HG02571 (cell line): ENCODE data around the gene AFF2.
"Not testable (repeated sequence)": the region's sequence is repeated elsewhere in the genome, so short reads cannot be mapped to it uniquely, and the experiment has no call there.

Experiments used
- ATAC-seq: cut with Tn5 transposase; IDR thresholded peaks from one replicate; pipeline ENCODE4 v1.9.1; 2021; ENCODE audit warnings: mild to moderate bottlenecking, moderate library complexity; ENCODE audit not compliant: unreplicated experiment

AFF2 gene

DNA sequence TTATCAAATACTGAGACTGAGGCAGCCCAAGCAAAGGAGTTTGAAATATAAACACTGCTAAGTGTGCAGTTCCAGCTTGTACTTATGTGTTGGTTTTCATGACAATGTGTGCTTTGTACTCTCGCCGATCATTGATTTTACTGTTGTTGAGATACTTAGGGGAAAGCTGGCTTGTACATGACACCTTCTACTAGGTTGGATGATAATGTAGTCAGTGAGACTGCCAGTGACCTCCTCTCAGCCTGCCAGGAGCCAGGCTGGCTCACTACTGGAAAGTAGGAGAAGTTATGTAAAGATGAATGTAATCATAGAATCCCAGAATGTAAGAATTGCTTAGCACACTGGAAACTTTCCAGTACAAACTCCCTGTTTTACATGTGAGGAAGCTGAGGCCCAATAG lies 132.0 kb downstream of the AFF2 start:
- ATAC-seq: no peak

DNA sequence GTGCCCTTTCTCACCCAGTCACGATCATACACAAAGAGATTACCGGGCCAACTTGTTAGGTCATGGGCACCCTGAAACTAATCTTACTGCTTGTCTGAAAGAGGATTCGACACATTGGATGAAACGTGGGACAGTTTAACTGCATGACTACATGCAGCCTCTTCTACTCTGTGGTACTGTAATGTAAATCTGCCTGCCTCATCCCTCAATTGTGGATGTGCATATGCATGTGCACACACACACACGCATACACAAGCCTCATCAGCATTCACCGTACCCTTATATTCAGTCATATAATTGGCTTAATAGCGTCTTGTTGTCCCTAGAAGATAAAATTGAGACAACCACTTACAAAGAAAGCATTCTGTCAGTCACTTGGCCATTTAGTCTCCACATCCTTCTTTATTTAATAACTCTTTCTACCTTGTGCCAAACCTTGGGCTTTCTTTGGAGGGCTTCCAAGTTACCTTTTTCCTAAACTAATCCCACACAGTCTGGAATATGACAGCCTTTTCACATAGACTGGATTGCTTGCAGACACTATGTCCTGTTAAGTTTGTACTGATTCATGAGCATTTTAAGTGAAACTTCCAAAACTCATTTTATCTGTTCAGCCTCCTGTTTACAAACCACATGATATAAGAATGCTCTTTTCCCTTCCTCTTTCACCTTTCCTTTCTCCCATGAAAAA lies 132.9 kb downstream of the AFF2 start:
- ATAC-seq: no peak

DNA sequence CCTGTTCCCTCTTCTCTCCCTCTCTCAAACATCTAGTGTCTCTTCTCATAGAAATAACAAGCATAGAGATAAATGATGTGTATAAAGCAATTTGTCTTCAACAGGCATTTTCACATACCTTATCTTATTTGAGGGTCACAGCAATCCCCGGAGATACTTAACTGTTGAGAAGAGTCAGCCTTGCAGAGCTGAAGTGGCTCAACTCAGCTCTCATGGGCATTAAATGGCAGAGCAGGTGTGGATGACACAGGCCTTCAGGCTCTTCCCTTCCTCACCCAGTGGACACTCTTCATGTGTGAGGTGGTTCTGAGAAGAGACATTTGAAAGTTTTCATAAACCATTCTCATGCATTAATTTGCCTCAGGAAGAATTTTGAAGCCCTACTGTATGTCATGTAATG lies 134.2 kb downstream of the AFF2 start:
- no peak for ATAC-seq

DNA sequence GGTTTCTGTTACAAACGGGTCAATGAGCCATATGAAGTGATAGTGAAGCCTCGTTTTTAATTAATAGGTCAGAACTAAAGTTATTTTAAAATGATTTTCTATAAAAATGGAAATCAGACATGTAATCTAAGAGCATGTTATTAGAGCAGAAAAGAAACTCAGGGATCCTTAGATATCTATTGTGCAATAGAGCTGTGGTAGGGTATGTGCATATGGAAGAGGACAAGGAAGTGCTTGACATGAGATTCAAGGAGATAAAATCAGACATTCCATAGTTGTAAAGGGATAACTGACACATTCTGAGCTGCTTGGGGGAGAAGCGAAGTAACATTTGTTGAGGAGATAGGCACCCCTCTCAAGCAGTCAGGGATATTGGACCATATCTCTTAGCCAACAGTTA lies 143.0 kb downstream of the AFF2 start:
- no peak for ATAC-seq

DNA sequence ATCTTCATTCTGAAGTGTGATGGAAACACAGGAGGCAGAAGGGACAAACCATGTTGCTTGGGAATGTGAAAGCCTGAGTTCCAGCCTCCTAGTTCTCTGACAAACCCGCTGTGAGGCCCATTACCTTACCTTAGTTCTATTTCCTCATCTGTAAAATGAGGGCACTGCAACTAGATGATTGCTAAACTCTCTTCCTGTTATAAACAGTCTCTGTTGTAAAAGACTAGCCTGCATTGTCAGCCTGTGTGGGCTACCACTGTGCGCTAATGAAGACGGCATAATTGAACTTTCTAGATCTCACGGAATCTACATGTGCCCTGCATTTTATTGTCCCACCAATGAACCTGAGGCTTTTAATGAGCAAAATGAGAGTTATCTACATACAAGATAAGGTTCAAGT lies 147.2 kb downstream of the AFF2 start:
- ATAC-seq: no peak

DNA sequence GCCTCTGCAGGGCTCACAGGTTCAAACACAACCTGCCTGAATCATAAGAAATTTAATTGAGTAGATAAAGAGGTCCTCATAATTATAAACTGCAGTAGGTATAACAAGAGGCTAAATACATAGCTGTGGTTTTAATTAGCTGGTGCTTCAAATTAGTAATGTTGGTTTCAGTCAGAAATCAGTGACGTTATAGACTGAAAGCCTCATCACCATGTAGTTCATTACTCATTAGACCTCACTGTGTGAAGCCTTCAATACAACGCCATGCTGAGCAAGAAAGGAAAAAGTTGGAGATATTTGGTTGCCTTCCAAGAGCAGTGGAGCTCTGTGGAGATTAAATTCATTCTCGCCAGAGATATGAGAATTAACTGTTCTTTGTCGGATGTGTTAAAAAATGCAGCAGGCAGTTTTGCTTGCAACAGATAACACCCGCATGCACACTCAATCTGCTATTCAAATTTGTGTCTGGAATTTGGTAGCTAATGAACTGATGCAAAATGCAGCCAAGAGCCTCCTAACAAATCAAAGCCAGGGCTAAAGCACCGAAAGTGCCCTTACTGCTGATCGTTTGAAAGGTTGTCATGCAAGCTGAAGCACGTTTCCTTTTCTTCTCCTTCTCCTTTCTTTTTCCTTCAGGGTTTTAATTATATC lies 148.9 kb downstream of the AFF2 start:
- ATAC-seq: no peak

DNA sequence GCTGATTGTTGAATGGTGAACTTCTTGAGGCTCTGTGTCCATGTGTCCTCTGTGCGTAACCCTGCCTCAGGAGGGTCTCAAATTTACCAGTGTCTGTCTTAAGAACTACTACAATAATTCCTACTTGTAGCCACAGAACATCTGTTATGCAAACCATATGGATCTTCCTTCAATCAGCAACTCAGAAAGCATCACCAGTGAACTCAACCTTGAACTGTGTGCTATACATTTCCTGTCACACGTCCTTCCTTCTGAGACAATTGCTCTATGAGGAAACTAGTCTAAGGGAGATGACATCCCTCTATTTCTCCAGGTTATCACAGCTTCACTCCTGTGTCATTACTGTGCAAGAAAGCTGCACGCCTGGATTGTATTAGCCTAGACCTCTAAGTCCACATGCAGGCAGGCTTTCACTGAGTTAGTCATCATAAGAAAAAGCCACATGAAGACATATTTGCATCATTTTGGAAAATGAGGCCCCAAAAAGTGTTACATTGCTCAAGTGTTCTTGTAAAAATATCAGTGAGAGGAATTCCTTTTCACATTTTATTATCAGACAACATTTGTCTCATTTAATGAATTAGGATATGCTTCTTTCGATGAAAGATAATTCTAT lies 157.8 kb downstream of the AFF2 start:
- no peak for ATAC-seq

DNA sequence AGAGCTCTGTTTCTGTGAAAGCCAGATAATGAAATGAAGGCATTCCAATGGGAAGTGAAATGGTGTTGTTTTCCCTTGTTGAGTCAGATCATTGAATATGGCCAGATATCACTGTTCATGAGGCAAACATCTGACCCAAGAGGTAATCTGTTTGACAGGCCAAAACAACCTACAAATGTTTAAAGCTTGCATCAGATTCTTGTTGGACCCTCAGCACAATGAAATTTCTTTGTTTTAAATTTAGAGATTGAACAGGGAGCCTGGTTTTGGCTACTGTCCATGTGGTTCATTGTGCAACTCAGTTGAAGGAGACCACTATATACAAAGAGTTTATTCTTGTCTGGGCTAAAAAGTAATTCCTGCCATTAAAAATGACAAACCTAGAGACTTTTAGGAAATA lies 159.1 kb downstream of the AFF2 start:
- ATAC-seq: no peak

DNA sequence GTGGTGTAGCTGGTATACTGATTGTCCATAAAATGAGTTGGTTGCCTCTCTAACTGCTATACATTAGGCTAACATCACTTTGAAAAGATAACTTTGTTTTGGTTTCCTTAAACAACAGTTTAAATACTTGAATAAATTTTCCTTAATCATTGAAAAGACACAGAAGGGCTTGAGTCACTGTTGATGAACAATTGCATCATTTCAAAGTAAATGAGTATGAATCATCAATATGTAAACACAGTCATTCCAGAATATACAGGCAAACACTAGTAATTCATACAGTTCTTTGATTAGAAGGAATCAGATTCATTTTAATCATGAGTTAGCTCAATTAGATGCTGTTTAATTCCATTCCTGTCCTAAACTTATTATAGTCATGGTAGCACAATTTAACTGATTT lies 160.6 kb downstream of the AFF2 start:
- no peak for ATAC-seq

DNA sequence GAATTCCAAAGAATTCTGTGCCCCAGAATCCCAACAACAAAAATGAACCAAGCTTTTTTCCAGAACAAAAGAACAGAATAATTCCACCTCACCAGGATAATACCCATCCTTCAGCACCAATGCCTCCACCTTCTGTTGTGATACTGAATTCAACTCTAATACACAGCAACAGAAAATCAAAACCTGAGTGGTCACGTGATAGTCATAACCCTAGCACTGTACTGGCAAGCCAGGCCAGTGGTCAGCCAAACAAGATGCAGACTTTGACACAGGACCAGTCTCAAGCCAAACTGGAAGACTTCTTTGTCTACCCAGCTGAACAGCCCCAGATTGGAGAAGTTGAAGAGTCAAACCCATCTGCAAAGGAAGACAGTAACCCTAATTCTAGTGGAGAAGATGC lies 161.6 kb downstream of the AFF2 start:
- no peak for ATAC-seq

DNA sequence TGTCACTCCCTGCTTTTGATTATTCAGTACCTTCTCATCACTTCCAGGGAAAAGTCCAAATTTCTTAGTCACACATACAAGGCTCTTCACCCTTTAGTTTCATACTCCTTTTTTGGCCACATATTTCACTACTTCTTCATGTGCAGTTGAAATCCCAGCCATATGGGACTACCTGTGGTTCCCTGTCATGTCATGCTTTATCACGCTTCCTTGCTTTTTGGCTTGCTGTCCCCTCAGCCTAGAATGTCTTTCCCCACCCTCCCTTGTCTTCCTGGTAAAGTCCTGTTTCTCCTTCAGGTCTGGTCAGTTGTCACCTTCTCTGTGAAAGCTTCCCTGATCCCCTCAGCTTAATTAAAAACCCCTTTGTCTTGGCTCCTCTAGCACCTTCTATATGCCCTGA lies 163.8 kb downstream of the AFF2 start:
- no peak for ATAC-seq

DNA sequence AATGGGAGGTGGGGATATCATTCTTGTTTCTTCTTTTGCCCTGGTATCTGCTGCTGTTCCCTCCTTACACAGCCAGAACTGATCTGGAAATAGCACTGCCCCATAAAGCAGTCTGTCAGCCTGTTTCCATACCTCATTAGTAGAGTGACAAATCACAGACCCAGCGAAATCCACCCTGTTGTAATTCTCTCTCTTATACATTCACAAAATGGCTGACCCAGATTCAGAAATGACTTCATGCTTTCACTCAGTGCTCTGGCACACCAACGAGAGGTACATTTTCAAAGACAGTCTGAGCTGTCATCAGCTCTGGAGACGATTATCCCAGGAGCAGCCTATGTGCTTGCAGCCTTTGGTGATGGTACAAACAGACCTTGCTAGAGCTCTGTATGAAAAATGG lies 164.6 kb downstream of the AFF2 start:
- ATAC-seq: no peak

DNA sequence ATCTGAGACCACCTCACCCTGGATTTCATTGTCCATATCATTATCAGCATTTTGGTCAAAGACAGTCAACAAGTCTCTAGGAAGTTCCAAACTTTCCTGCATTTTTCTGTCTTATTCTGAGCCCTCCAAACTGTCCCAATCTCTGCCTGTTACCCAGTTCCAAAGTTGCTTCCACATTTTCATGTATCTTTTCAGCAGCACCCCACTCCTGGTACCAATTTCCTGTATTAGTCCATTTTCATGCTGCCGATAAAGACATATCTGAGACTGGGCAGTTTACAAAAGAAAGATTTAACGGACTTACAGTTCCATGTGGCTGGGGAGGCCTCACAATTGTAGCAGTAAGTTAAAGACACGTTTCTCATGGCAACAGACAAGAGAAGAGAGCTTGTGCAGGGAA lies 168.8 kb downstream of the AFF2 start:
- not testable (repeated sequence) for ATAC-seq

DNA sequence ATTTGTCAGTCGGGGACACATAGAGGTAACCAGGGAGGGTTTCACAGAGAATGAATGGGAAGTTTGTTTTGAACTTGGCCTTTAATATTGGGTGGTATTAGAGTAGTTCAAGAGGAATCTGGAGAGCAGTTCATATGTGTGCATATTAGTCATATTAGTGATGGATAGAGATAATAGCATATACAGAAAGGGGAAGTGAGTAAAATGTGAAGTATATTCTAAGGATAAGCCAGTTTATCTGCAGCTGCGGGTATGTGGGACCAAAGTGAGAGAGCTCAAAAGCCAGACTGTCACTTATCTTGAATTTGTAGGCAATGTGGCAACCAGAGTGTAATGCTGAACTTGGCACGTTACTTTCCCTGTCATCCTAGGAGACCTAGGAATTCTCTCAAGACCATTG lies 169.9 kb downstream of the AFF2 start:
- no peak for ATAC-seq

DNA sequence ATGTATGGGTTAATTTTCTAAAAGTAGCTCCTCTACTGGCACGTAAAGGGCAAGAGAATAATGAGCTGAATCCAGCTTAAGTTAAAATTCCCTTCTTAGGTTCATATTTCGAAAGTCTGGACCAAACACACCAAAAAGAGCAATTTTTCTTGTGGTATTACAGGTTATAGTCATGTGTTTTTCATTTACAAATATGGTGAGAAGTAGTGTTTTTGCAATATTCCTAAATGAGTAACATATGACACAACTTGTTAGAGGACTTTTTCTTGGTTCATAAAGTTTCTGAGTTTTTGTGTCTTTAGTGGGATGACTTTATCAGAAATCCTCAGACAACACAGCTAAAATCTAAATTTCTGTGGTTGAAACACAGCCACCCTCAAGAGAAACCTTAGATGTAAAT lies 172.1 kb downstream of the AFF2 start:
- ATAC-seq: no peak

DNA sequence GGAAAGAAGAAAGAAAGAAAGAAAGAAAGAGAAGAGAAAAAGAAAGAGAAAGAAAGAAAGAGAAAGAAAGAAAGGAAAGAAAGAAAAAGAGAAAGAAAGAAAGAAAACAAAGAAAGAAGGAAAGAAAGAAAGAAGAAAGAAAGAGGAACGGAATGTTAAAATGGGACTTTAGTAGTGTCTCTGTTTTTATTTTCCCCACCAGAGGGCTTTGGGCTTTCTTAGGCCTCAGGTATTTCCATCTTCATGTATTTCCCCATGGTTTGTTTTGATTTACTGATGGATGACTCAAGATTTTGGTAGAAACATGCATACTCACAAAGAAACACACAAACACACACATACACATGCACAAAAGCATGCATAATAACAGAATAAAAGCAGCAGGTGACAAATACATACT lies 181.2 kb downstream of the AFF2 start:
- no peak for ATAC-seq

DNA sequence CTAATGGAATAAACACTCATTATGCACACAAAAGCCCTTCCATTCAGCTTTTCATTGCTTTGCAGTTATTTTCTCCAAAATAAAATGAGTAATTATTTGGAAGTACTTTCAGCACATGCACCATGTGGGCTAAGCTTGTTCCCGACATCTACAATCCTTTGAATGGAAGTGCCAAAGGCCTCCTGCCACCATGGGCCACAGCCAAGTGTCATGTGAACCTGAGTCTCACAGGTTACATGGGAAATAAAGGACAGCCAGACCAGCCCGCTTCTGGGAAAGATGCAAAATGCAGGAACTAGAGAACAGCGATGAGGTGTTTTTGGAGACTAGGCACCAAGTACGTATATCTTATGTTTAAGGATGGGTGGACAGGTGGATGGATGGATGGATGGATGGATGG lies 181.8 kb downstream of the AFF2 start:
- no peak for ATAC-seq

DNA sequence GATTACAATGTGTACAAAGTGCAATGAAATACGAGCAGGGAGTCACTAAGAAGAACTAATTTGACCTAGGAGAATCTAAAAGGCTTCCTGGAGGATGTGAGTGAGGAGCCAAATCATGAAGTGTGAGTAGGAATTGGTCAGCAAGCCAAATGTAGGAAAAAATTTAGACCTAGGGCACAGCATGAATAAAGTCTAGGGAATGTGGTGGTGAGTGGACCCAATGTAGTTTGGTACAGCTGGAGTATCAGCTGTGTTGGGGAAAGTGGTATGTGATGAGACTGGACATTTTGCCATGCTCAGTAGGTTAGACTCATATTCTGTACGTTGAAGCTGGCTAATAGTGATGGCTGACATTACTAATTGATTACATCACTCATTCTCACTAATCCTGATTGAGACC lies 191.0 kb downstream of the AFF2 start:
- ATAC-seq: no peak

DNA sequence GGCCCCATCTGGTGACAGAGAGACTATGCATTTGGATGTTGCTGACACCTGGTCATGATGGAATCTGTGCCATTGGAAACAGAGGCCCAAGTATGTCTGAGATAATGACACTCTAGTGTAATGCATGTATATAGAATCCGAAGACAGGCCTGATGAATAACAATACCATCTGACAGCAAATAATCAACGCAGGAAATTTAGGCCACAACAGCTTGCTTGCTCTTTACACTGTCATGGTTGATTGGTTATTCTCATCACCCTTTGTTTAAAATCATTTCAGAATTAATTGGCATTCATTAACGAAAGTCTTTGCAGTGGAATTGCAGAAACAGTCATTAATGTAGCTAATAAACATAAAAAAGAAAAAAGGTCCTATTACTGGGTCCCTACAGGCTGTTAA lies 194.8 kb downstream of the AFF2 start:
- no peak for ATAC-seq

DNA sequence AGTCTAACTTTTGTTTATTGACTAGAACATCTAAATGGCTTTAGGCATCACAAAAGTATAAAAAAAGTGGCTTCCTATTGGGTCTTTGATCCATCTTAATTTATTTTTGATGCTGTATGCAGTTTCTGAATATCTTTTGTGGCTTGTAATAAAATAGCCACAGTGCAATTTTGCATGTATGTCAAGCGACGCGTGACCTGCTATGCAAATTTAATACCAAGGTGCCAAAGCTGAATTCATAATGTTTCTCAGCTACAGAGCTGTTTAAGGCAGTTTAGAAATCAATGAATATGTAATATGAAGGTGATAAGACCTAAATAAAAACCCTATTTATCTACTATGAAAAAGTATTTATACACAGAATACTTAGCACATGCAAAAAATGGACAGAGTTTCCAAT lies 197.8 kb downstream of the AFF2 start:
- no peak for ATAC-seq

DNA sequence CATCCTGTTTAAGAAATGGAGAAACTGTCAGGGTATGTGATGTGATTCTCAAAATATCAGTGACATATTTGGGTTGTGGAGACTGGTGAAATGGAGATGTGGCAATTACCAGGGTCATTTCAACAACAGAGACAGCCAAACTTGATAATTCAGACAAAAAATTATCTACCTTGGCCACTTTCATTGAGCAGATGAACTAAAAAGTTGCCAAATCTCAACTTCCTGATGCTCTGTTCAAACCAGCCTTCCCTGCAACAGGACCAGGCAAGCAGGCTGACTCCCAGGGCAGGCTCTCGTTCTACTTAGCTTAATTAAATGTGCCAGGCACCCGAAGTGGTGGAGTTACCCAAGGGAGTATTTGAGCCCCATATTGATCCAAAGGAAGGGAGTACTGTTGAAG lies 199.6 kb downstream of the AFF2 start:
- no peak for ATAC-seq

DNA sequence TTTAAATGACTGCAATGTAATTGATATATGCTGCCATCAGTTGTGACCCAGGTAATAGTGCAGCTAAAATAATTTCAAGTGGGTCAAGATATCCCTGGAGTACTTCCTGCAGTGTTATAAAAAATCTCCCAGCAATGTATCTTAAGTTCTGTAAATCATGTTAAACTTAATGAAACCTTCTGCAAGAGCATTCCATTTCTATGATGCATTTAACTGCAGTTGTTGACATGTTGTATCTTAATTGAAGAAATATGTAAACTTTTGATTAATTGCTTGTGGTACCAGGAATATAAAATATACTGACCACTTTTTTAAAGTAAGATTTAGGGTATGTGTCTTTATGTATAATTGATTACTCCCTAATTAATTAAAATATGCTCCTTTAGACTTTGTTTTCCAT lies 213.6 kb downstream of the AFF2 start:
- no peak for ATAC-seq

DNA sequence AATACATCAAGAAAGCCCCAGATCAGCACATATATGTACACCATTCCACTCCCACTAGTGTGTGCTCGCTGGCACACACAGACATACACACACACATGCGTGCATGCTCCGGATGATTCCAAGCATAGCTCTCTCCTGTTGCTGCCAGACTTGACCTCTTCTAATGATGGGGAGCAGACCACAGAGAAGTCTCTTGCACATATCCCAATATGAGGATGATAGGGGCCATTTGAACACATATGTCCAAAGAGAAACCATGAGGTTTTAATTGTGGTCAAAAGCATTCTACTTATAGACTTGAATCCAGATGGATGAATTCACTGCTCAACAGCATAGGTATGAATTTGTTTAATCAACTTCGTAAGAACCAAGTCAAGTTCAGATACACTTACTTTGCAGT lies 214.9 kb downstream of the AFF2 start:
- ATAC-seq: no peak
